Endothelial cell of umbilical vein (primary cell): ENCODE results near the gene SLC7A11.

Experiments
- EZH2 ChIP-seq: IDR thresholded peaks from 2 replicates; pipeline ENCODE4 v1.6.1; 2012; ENCODE audit warnings: borderline replicate concordance, low read depth, mild to moderate bottlenecking, moderate library complexity, low read length, inconsistent platforms; ENCODE audit not compliant: severe bottlenecking
- JUN ChIP-seq: IDR thresholded peaks from 2 replicates; pipeline ENCODE4 v1.6.1; 2011; ENCODE audit warnings: borderline replicate concordance, low read depth; ENCODE audit not compliant: insufficient read length, insufficient read depth
- MYC ChIP-seq: IDR thresholded peaks from one replicate; pipeline ENCODE4 v1.6.1; 2011; ENCODE audit warnings: mild to moderate bottlenecking, low read depth, low read length
- POLR2A ChIP-seq: IDR thresholded peaks from 2 replicates; pipeline ENCODE4 v1.6.1; 2012; ENCODE audit warnings: low read depth, mild to moderate bottlenecking, control low read depth, low read length
- POLR2AphosphoS5 ChIP-seq: IDR thresholded peaks from 2 replicates; pipeline ENCODE4 v1.6.1; 2012; ENCODE audit warnings: low read depth, mild to moderate bottlenecking, control low read depth, low read length, moderate library complexity; ENCODE audit not compliant: insufficient read depth
- TF ChIP-seq, protein P1 (sequence below), 2 donors: IDR thresholded peaks; 1 replicate in 1 of 2; 2 replicates in 1 of 2; pipeline ENCODE4 v1.5.1; 2011; ENCODE audit warnings: low read length in 2 of 2, mild to moderate bottlenecking in 2 of 2, moderate library complexity in 2 of 2, control low read depth in 1 of 2, inconsistent platforms in 1 of 2, low read depth in 1 of 2; ENCODE audit not compliant: insufficient read depth in 1 of 2; ENCODE audit errors: extremely low read depth in 1 of 2
- TF ChIP-seq, protein P2 (sequence below): IDR thresholded peaks from 2 replicates; pipeline ENCODE4 v1.6.1; 2011; ENCODE audit not compliant: insufficient read depth, insufficient read length

DNA sequence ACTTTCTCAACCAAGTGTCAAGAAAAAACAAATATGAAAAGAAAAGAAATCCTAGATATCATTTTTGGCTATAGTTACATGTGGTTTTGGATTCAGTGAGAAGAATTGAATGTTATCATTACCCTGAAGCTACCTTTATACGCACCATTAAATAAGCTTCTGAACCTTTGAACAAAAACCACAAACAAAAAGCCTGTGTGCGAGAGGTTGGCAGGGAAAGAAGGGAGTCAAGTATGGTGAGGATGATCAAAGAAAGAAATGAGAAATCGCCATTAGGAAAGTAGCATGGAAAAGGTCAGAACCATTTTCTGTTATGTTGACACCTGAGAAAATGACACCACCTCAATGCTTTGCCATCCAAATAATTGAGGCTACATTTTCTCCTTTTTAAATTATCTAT lies 1.2 kb upstream of the SLC7A11 start:
- TF ChIP-seq, protein P1, sequence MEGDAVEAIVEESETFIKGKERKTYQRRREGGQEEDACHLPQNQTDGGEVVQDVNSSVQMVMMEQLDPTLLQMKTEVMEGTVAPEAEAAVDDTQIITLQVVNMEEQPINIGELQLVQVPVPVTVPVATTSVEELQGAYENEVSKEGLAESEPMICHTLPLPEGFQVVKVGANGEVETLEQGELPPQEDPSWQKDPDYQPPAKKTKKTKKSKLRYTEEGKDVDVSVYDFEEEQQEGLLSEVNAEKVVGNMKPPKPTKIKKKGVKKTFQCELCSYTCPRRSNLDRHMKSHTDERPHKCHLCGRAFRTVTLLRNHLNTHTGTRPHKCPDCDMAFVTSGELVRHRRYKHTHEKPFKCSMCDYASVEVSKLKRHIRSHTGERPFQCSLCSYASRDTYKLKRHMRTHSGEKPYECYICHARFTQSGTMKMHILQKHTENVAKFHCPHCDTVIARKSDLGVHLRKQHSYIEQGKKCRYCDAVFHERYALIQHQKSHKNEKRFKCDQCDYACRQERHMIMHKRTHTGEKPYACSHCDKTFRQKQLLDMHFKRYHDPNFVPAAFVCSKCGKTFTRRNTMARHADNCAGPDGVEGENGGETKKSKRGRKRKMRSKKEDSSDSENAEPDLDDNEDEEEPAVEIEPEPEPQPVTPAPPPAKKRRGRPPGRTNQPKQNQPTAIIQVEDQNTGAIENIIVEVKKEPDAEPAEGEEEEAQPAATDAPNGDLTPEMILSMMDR (IDR thresholded peaks at IDR 0.05; ENCODE audit: extremely low read depth in 1 of 2, insufficient read depth in 1 of 2, low read depth in 1 of 2, low read length in 2 of 2): no peak
- TF ChIP-seq, protein P2, sequence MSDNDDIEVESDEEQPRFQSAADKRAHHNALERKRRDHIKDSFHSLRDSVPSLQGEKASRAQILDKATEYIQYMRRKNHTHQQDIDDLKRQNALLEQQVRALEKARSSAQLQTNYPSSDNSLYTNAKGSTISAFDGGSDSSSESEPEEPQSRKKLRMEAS: no peak
- TF ChIP-seq JUN (no peak), POLR2AphosphoS5 (no peak), POLR2A (no peak), EZH2 (no peak), MYC (no peak)
